Measurements from ENCODE around the gene SLC2A8.

DNA sequence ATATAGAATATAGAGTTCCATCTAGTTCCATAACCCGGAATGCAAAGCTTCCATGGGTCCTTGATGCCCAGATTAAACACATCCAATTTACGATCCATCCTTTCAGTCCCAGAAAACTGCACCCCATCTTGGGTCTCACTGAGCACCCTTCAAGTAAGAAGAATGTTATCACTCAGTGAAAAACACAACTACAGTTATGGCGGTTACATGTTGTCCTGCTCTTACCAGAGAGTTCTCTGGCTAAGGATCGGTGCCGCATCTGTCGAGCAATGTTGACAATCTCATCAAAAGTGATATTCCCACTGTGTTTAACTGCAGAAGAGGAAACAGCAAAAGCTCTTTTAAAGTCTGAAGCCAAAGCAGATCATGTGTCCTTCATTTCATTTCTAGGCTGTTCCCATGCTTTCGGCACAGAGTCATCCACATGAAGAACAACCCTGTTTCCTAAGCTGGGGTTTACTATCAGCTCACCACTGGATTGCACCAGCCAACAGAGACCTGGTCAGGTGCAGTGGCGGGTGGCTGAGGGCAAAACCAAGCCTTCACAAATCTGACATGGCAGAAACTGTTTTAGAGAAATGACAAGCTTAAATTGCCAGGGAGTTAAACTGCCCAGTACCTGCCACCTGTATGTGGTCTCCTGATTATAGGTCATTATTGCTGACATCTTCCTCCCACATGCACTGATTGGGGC lies 51.3 kb downstream of the SLC2A8 start:
- TF ChIP-seq, protein P1, sequence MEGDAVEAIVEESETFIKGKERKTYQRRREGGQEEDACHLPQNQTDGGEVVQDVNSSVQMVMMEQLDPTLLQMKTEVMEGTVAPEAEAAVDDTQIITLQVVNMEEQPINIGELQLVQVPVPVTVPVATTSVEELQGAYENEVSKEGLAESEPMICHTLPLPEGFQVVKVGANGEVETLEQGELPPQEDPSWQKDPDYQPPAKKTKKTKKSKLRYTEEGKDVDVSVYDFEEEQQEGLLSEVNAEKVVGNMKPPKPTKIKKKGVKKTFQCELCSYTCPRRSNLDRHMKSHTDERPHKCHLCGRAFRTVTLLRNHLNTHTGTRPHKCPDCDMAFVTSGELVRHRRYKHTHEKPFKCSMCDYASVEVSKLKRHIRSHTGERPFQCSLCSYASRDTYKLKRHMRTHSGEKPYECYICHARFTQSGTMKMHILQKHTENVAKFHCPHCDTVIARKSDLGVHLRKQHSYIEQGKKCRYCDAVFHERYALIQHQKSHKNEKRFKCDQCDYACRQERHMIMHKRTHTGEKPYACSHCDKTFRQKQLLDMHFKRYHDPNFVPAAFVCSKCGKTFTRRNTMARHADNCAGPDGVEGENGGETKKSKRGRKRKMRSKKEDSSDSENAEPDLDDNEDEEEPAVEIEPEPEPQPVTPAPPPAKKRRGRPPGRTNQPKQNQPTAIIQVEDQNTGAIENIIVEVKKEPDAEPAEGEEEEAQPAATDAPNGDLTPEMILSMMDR (optimal IDR thresholded peaks at IDR 0.05 in 1 of 3, IDR thresholded peaks at IDR 0.05 in 1 of 3, conservative IDR thresholded peaks at IDR 0.05 in 1 of 3; ENCODE audit: extremely low read depth in 1 of 3, insufficient read depth in 2 of 3, low read length in 3 of 3): no peak
- TF ChIP-seq EZH2 (IDR thresholded peaks at IDR 0.05; ENCODE audit: low read length): no peak
